Right lung (tissue), 5 donors: Measurements from ENCODE around the gene KCNQ1OT1. TPM values are rescaled to one million over a fixed set of nuclear protein-coding genes. Genes with fewer than 3 reads are reported as not detected.

ENCODE experiments used
- DNase-seq, 2 donors: peaks; one replicate each; pipeline ENCODE4 v3.0.0-alpha.2; 2013
- polyA plus RNA-seq, 5 donors: library from polyadenylated mRNA; unstranded; fragments of 120-200 nt; gene quantifications; one replicate each; pipeline versions ENCODE4 v1.2.1 to v1.2.3, GENCODE V29; 2013; ENCODE audit warnings: inconsistent platforms in 1 of 5, low replicate concordance in 1 of 5; ENCODE audit not compliant: insufficient read length in 5 of 5, insufficient read depth in 1 of 5

Gene KCNQ1OT1
- polyA plus RNA-seq, 5 donors: 1.3 to 3.1 (median 2.5) TPM

DNA sequence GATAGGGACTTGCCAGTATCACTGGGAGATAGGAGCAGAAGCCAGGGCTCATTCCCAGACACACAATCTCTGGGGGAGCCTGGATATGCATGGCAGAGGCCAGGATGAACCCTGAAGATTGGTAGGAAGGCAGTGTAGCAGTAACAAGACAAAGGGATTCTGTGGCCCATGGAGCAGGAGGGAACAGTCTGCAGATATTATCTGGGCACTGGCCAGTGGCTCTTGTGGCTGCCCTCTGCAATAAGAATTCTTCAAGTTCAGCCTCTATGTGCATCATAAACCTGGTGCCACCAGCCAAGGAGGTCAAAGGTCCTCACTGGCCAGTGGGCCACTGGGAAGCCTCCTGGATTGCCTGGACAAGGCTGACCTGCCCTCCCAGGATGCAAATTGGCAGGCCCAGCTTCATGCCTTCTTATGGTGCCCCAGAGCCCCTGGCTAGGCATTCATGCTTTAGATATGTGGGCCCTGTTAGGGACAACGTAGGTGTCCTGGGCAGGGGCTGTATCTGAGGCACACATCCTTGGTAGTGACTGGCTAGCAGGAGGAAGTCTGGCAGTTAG, 29.2 kb downstream of the KCNQ1OT1 start:
- DNase-seq: no peak

DNA sequence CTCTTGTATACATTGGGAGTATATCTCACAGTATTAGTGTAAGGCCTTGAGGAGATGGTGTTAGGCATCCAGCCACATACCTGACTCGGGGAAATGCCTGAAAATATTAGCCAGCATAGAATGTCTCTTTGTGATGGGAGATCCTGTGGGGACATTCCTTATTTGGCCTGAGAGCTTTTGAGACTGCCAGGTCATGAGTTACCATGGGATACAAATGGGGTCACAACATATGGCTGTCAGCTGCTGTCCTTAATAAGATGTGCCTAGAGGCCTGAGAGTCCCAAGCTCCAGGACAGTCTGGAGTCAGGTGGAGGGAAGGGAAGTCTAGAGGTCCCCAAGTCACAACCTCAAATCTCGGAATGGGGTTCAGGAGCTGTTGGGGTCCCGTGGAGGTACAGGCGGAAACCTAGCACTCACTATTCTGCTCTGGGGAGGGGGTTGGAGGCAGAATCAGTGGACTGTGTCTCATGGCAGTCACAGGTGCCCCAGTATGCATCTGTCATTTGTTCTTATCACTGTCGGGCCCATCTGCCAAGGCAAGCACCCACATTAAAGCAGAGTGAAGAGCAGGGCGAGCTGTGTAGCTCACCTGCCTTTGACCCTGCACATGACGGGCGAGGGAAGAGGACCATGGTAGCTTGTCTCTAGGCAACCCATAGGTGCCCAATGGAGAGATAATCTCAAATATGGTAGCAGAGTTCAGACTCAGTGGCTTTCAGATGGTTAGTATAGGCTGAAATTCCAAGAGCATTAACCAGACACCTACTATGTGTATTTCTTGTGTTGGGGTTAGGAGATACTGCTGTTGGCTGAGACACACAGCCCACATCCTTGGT, 29.9 kb downstream of the KCNQ1OT1 start:
- DNase-seq: no peak

DNA sequence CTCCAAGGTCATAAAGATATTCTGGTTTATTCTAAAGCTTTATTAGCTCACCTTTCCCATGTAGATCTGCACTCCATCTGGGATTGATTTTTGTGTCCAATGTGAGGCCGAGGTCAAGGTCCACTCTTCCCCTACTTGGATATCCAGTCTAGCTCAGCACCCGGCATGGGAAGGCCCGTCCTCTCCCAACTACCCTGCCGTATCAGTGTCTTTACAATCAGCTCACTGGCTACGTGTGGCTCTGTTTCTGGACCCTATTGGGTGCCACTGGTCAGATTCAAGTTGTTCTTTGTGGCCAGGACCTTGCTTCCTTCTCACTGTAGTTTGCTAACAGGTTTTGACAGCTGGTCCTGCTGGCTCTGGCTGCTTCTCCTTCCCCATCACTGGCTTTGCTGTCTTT, 30.9 kb downstream of the KCNQ1OT1 start:
- DNase-seq: no peak

DNA sequence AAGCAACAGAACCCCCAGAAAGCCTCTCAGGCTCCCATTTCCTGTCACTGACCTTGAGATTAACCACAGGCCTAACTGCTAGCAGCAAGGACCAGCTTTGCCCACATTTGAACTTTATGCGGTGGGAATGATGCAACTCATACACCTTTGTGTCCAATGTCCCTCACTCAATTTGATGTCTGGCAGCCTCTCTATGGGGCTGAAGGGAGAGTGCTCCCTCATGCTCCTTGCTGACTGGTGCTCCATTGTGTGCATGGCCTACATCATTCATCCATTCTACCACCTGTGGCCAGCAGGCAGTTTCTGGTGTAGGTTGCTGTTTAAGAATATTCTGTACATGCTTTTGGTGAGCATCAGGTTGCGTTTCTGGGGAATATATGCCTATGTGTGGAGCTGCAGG, 31.9 kb downstream of the KCNQ1OT1 start:
- DNase-seq: no peak

DNA sequence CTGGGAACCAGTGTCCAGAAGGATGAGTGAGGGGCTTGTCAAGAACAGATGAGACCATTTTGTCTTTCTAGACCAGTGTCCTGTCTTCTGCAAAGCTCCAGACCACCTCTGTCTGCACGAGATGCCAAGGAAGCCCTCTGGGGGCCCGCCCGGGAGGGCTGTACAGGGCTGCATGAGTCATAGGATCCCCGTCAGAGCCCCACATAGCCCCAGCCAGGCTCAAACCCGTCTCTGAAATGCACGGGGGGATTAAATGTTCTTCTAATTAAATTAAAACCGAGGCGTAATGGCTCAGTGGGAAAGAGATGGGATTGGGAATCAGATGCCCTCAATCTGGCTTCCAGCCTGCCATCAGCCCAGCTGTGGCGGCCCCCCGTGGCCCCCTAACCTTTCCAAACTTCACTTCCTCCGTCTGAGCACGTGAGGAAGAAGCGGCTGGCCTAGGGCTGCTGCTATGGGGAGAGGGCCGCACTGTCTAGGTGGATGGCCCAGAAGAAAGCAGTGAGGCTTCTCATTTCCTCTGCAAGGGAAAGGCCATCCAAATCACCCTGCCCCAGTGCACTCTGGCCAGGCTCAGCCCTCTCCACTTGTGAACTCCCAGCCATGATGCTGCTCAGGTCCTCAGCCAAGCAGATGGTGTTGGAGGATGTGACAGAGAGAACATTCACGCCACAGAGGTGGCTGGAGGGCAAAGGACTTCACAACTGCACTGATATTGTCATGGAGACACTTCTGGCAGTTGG, 32.8 kb downstream of the KCNQ1OT1 start:
- no peak for DNase-seq

DNA sequence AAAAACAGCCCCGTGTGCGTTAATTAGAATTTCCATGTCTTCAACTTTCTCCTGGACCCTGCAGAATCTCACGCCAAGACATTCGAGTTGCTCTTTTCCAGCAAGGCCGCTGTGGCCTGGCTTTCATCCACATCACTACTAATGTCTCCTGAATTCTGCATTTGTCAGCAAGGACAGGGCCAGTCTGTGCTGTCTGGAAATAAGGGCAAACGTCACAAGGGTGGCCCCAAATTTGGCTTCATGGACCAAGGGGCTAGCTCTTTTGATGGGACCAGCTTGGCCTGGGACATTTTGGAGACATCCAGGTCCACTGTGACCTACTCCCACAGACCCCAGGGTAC, 33.4 kb downstream of the KCNQ1OT1 start:
- DNase-seq: no peak

DNA sequence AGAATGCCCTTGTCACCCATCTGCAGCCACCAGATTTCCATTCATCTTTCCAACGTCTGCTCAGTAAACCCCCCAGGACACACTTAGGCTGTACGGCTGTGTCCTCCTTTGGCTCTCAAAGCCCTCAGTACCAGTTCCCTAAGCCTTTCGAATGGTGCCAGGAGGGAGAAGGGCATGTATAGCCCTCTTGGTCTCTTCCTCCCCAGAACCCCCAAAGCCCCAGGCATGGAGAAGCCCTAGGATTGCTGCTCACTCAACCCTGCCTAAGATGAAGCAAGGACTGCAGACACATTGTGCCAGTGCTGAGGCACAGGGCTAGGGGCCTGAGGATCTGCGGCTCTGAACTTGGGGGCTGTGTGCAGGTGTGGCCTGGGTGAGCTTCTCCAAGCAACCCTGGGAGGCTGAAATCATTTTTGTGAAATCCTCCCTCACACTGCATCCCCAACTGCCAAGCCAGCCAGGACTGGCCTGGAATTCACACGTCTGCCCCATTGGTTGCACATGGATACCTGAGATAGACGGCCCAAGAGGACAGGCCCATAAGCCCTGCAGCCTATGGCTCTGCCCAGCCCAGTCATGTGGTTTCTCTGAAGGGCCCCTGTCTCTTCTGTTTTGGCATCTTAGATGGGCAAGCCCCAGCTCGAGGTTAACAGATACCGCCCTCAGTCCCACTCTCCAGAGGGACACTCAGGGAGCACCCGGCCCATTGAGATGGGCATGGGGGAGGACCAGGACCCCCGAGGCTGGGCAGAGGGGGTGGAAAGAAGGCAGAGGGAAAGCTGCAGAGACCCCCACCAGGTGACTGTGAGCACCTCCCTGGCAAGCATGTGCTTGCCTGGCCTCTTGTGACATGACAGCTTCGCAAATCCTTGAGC, 34.0 kb downstream of the KCNQ1OT1 start:
- no peak for DNase-seq

DNA sequence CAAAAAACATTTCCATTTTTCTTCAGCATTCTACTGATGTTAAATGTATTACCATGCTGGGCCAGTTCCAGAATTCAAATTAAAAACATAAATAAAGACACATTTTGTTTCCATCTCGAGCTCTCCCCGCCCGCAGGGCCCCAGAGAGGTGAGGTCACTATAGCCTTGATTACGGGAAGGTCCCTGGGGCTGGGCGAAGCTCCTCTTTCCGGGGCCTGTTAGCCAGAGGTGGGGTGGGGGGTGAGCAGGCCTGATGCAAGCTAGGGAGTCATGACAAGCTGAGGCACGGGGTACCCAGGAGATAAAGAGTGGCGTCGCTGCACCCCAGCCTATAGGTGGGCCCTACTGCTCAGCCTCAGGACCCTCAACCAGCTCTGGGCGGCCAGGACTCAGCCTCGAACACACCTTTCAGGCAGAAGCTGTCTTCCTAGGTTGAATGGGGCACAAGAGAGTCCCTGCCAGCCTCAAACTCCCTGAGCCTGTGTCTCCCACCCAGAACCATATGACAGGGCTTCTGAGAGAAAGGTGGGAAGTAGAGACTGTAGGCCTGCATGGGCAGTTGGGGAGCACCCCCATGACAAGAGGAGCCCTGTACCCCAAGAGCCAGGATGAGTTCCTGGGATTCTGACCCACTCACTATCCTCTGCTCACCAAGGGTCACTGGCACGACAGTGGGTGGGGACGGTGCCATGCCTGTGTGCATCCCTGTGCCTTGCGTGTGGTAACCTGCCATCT, 34.8 kb downstream of the KCNQ1OT1 start:
- DNase-seq: no peak

DNA sequence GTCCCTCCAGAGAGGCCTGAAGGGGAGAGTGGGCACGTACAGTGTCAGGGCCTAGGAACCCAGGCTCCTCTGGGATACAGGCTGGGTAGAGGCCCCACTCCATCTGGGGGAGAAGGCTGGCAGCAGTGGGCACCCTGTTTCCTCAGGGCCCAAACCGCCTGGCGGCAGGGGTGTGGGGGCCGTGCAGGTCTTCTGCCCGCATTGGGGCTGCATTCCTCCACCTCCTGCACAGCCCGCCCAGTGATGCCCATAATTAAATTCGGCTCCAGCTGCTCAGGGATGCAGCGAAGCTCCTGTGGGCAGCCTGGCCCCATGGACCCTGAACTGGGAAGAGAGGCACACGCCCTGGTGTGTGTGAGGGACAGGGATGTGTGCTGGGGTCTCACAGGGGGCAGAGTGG, 35.4 kb downstream of the KCNQ1OT1 start:
- no peak for DNase-seq

DNA sequence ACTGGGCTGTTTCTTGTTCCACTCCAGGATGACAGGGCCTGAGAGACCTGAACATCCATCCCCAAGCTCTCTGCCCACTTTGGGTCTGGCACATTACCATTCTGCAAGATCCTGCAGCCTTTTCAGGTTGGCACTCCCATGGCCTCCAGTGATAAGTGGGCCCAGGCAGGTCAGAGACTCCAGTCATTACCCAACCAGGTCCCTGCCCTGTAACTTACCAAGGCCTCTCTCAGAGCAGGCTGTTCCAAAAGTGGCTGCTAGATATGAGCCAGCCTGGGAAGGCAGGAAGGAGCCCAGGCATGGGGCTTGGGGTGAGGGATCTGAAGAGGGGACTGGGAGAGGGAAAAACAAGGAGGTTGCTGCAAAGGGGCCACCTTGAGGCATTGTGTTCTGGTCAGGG, 35.9 kb downstream of the KCNQ1OT1 start:
- DNase-seq: no peak

DNA sequence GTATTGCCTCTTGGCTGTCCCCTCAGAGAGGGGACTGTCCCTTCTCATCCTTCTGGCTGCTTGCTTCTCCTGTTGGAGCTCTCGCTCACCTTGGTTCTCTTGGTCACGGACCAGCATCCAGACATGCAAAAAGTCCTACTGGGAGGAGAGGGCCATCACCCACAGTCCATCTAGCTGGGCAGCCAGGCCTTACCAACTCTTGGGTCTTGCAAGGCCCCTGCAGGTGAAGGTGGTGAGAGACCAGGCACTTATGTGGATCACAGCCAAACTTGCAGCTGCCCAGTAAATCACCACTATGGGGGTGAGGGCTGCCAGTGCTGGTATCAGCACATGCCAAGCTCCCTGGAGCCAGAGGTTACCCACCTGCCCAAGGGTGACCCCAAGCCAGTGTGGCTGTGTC, 36.3 kb downstream of the KCNQ1OT1 start:
- no peak for DNase-seq

DNA sequence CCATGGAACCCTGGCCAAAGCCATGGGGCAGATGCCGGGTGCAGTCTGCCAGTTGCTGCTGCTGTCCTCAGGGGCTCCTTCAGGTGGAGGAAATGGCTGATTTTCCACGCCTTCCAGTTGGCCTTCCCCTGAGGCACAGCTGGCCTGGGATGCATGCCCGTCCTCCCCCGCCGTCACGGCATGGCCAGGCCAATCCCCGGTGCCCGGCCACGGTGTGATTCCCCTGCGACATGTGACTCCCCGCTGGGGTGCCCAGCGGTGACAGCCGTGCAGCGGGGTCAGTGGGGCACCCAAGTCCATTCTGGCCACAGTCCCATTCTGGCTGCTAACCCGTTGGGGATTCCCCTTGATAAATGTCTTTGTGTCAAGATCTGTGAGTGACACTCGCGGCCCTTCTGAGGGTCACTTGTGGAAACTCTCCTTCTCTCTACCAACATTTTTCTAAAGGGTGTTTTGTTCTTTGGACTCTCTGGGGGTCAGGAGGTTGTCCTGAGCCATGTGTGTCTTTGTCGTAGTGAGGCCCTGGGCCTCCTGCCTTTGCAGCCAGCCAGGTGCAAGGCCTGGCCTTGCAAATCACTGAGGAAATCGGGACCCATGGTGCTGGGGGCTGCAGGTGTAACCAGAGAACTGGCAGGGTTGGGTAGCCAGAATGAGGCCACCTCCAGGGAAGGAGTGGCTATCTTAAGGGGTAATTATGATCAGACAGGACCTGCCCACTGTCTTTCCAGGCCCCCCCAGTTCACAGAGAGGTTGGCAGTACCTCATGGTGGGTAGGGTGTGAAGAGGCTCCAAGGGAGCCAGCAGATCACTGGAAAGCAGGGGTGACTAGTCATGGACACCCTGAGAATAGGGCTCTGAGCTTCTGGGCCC, 37.1 kb downstream of the KCNQ1OT1 start:
- DNase-seq: no peak

DNA sequence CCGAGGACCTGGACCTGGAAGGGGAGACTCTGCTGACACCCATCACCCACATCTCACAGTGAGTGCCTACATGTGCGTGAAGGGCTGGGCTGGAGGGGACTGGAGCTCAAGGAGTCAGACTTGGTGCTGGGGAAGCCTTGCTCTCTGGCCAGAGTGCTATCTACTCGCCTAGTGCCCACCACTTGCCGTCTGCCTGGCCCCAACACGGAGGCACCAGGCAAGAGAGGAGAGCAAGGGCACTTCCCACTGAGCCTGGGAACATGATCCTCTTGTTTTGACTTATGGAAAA, 37.8 kb downstream of the KCNQ1OT1 start:
- no peak for DNase-seq

DNA sequence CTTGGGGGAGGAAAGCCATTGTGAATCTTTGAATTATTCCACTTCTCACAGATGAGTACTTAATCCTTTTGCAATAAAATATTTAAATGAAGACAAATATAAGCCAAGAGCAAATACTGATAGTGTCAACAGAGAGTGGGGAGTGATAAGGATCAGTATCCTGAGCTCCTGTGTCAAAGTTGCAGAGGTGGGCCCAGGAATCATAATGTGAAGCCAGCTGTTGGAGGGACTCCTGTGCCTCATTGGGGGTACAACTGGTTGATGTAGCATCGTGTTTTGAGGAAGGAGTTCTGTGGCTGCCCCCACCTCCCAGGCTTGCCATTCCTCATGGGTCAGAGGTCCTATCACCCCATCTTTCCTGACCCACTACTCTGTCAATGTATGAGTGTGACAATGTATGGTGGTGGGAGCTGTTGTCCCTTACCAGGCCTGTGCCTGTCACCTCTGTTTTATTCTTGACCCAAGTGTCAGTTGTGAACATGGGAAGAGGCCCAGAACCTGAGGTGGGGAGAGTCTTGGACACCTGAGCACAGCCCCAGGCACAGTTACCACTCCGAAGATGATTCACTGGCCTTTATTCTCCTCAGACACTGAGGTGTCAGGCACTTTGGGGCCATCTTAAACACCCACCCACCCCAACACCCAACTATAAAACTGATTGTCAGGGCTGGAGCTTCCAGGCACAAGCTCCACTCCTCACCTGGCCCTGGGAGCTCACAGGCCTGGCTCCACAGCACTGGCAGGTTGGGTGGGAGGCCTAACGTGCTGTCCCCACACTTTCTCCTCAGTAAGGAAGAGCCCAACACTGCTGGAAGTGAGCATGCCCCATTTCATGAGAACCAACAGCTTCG, 38.4 kb downstream of the KCNQ1OT1 start:
- no peak for DNase-seq

DNA sequence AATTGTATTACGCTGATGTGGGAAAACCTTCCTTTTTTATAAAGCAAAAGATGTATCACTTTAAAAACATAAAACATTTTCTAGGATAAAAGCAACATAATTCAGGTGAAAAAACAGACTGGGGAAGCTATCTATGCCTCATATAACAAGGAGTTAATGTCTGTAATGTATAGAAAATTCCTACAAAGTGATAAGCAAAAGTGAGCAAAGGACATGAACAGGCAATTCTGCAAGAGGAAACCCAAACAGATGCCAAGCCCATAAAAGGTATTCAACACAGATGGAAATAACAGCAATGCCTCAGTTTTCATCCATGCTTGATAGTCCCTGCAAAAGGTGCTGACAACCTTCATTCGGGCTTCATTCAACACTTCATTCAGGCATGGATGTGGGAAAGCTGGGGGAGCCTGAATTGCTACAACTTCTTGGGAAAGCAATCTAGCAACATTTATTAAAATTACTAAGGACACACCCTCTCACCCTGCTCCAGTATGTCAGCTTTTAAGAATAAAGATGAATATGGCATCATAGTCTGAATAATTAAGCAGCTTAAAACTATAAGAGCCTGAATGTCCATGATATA, 39.3 kb downstream of the KCNQ1OT1 start:
- no peak for DNase-seq

DNA sequence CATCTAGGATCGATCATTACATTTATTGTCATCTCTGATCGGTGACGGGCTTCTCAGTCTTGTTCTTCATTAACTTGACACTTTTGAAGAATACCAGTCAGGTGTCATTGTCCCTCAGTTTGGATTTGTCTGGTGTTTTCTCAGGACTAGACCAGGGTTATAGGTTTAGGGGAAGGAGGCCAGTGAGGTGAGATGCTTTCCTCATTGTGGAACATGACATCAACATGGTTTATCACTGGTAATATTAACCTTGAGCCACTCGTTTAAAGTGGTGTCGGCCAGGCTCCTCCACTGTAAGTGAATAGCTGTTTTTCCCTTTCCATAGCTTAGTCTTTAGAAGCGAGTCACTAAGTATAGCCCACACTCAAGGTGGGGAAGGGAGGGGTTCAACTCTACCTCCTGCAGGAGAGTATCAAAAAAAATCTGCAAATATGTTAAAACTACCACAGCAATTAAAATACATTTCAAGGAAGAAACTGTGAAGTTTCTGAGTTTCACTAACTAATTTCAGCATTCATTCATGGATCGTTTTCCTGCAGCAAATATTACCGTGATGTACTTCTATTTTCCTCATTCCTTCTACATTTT, 42.0 kb downstream of the KCNQ1OT1 start:
- DNase-seq: no peak

DNA sequence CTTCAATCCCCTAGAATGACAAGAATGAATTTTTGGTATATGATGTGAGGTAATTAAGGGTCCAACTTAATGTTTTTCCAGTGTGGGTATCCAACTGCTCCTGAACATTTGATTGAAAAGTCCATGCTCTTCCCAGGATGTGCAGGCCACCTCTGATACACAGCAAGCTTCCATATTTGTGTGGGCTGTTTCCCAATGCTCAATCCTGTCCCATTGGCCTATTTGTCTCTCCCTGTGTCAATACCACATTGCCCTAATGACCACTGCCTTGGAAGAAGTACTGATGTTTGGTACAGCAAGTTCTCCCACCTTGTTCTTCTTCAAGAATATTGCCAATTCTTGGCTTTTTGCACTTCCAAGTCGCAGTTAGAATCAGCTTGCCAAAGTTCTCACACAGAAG, 42.9 kb downstream of the KCNQ1OT1 start:
- no peak for DNase-seq

DNA sequence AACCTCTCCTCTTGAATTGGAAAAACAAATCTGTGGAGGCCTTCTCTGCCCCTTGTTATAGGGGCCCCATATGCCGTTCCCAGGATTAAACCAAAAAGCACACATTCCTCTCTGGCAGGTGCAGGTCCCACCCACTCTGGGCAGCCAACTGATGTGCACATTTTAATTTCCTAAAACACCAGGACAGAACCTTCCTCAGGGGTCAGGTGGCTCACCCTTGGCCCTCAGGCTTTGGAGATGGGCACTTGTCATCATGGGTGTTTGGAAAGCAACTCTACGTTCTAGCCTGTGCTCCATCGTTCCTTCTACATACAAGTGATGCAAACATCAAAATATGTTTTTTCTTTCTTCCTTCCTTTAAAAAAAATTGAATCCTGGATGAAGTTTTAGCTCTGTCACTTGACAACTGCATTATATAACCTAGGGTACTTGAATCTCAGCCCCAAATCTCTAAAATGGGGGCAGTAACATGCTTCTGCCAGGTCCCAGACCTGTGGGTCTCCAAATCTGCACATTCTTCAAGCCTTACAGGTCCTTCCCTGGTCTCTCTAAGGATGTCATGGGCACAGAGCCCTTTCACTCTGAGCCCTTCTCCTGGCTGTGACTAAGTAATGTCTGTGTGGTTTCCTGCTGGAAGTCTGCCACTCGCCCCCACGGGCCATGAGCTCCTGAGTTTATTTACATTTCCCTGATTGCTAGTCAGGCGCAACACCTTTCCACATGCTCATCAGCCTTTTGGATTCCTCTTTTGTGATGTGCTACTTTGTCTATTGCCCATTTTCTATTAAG, 43.8 kb downstream of the KCNQ1OT1 start:
- DNase-seq: no peak
